Effector memory CD4-positive, alpha-beta T cell (primary cell): Measurements from ENCODE around the gene CEP170B.
"Not testable (repeated sequence)": the region's sequence is repeated elsewhere in the genome, so short reads cannot be mapped to it uniquely, and the experiment has no call there.

Experiments
- DNase-seq, 3 donors: peaks; one replicate each; pipeline ENCODE4 v3.0.0-alpha.2; 2020
- H3K27ac ChIP-seq: 2 replicates; pipeline ENCODE4 v1.7.0; 2013; ENCODE audit warnings: mild to moderate bottlenecking, low read length, moderate library complexity; ENCODE audit not compliant: insufficient read depth, poor library complexity, severe bottlenecking
- H3K27me3 ChIP-seq: replicated peaks from 2 replicates; pipeline ENCODE4 v1.7.0; 2013; ENCODE audit warnings: mild to moderate bottlenecking, low read length; ENCODE audit not compliant: insufficient read depth, control insufficient read depth, poor library complexity, severe bottlenecking
- H3K36me3 ChIP-seq: 2 replicates; pipeline ENCODE4 v1.7.0; 2013; ENCODE audit warnings: mild to moderate bottlenecking, low read length, moderate library complexity; ENCODE audit not compliant: control insufficient read depth, insufficient read depth
- H3K4me1 ChIP-seq: 2 replicates; pipeline ENCODE4 v1.7.0; 2013; ENCODE audit warnings: low read length, mild to moderate bottlenecking; ENCODE audit not compliant: control insufficient read depth, insufficient read depth, poor library complexity, severe bottlenecking
- H3K4me3 ChIP-seq: 2 replicates; pipeline ENCODE4 v1.7.0; 2013; ENCODE audit warnings: low read length, low read depth, mild to moderate bottlenecking; ENCODE audit not compliant: insufficient read depth, poor library complexity, severe bottlenecking
- H3K9me3 ChIP-seq: 2 replicates; pipeline ENCODE4 v1.7.0; 2013; ENCODE audit warnings: mild to moderate bottlenecking, low read length, moderate library complexity; ENCODE audit not compliant: control insufficient read depth

CEP170B gene

GRCh38 chr14:104824353-104824997 lies 40.6 kb upstream of the CEP170B start:
- peaks cover 17% of the 10 kb centered on the region for H3K4me1 ChIP-seq
- no peaks in the 10 kb centered on the region for H3K36me3 ChIP-seq
- no peak for DNase-seq
- no peaks in the 10 kb centered on the region for H3K9me3 ChIP-seq
- no peak overlapping the region for H3K27ac ChIP-seq
- H3K27me3 ChIP-seq = no peaks in the 10 kb centered on the region
- no peak overlapping the region for H3K4me3 ChIP-seq

GRCh38 chr14:104826189-104826860 lies 38.7 kb upstream of the CEP170B start:
- Histone ChIP-seq H3K9me3 (no peaks in the 10 kb centered on the region), H3K36me3 (no peaks in the 10 kb centered on the region), H3K4me1 (peaks cover 17% of the 10 kb centered on the region), H3K27ac (no peak overlapping the region), H3K4me3 (peak overlapping the region; percentile 79), H3K27me3 (no peaks in the 10 kb centered on the region)
- DNase-seq = peak; percentile 83 to 95 (median 90)

- no peak overlapping the region for H3K27ac ChIP-seq
- H3K27me3 ChIP-seq = no peaks in the 10 kb centered on the region
- no peaks in the 10 kb centered on the region for H3K9me3 ChIP-seq
- H3K4me1 ChIP-seq = peaks cover 17% of the 10 kb centered on the region
- no peaks in the 10 kb centered on the region for H3K36me3 ChIP-seq
- peak overlapping the region; percentile 48 for H3K4me3 ChIP-seq
- no peak for DNase-seq
Observed at GRCh38 chr14:104826861-104827176, 38.2 kb upstream of the CEP170B start.

- Histone ChIP-seq H3K9me3 (no peaks in the 10 kb centered on the region), H3K4me1 (peaks cover 17% of the 10 kb centered on the region), H3K27ac (no peak overlapping the region), H3K36me3 (no peaks in the 10 kb centered on the region), H3K4me3 (peak overlapping the region; percentile 48), H3K27me3 (no peaks in the 10 kb centered on the region)
- peak; percentile 36 to 50 (median 36) for DNase-seq
Observed at GRCh38 chr14:104827177-104828055, 37.7 kb upstream of the CEP170B start.

- H3K9me3 ChIP-seq = no peaks in the 10 kb centered on the region
- no peak overlapping the region for H3K4me3 ChIP-seq
- H3K36me3 ChIP-seq = no peaks in the 10 kb centered on the region
- H3K27me3 ChIP-seq = no peaks in the 10 kb centered on the region
- no peak for DNase-seq
- H3K4me1 ChIP-seq = peaks cover 14% of the 10 kb centered on the region
- no peak overlapping the region for H3K27ac ChIP-seq
Observed at GRCh38 chr14:104830781-104831180, 34.3 kb upstream of the CEP170B start.

- DNase-seq, H3K27ac ChIP-seq, H3K27me3 ChIP-seq, H3K36me3 ChIP-seq, H3K9me3 ChIP-seq, H3K4me1 ChIP-seq, H3K4me3 ChIP-seq: not testable (repeated sequence)
Observed at GRCh38 chr14:104836171-104836935, 28.7 kb upstream of the CEP170B start.

- Histone ChIP-seq H3K9me3 (no peaks in the 10 kb centered on the region), H3K27me3 (peaks cover 27% of the 10 kb centered on the region), H3K36me3 (no peaks in the 10 kb centered on the region), H3K27ac (no peak overlapping the region), H3K4me3 (no peak overlapping the region), H3K4me1 (peaks cover 7% of the 10 kb centered on the region)
- DNase-seq = no peak
Observed at GRCh38 chr14:104841730-104842129, 23.3 kb upstream of the CEP170B start.

- DNase-seq = no peak
Observed at GRCh38 chr14:104843006-104843405, 22.1 kb upstream of the CEP170B start.

GRCh38 chr14:104843442-104844305 lies 21.4 kb upstream of the CEP170B start:
- peaks cover 27% of the 10 kb centered on the region for H3K27me3 ChIP-seq
- H3K4me3 ChIP-seq = no peak overlapping the region
- H3K36me3 ChIP-seq = no peaks in the 10 kb centered on the region
- H3K4me1 ChIP-seq = peaks cover 7% of the 10 kb centered on the region
- no peaks in the 10 kb centered on the region for H3K9me3 ChIP-seq
- no peak for DNase-seq
- H3K27ac ChIP-seq = no peak overlapping the region

More at GRCh38 chr14:104843006-104843405, 22.1 kb upstream of the CEP170B start:
- Histone ChIP-seq H3K9me3 (no peaks in the 10 kb centered on the region), H3K27me3 (peaks cover 27% of the 10 kb centered on the region), H3K4me1 (peaks cover 7% of the 10 kb centered on the region), H3K36me3 (no peaks in the 10 kb centered on the region), H3K27ac (no peak overlapping the region), H3K4me3 (no peak overlapping the region)
